Activated CD4-positive, alpha-beta T cell treated with anti-CD3 and anti-CD28 coated beads, Interleukin-2, amount 10 ng/mL, durations not matched to agents 7 days and 5 days (primary cell): ENCODE measurements around the gene ZBTB7A. TPM values are rescaled to one million over a fixed set of nuclear protein-coding genes. Genes with fewer than 3 reads are reported as not detected.
"Not testable (repeated sequence)": the region's sequence is repeated elsewhere in the genome, so short reads cannot be mapped to it uniquely, and the experiment has no call there.

ENCODE experiments used
- CTCF ChIA-PET: fragments of 350-600 bp; sonication (Branson Sonifier 250); formaldehyde crosslinking; loops from one replicate; lab custom pipeline; 2021; ENCODE audit warnings: antibody characterized with exemption; lab: Charles Lee
- POLR2A ChIA-PET: fragments of 350-600 bp; sonication (Branson Sonifier 250); formaldehyde crosslinking; loops from one replicate; lab custom pipeline; 2021; ENCODE audit warnings: antibody characterized with exemption; lab: Charles Lee
- DNase-seq: peaks from one replicate; pipeline ENCODE4 v3.0.0-alpha.2; 2020
- H3K27ac Mint-ChIP-seq: one replicate; pipeline ENCODE4 v1.8.0; 2021; ENCODE audit warnings: mild to moderate bottlenecking, moderate library complexity, mixed read lengths
- H3K27me3 Mint-ChIP-seq: one replicate; pipeline ENCODE4 v1.8.0; 2021; ENCODE audit warnings: mixed read lengths
- H3K36me3 Mint-ChIP-seq: one replicate; pipeline ENCODE4 v1.8.0; 2021; ENCODE audit warnings: low read depth, mixed read lengths
- H3K4me1 Mint-ChIP-seq: one replicate; pipeline ENCODE4 v1.8.0; 2021; ENCODE audit warnings: mixed read lengths
- H3K4me3 Mint-ChIP-seq: one replicate; pipeline ENCODE4 v1.8.0; 2021; ENCODE audit warnings: mild to moderate bottlenecking, moderate library complexity, mixed read lengths
- H3K9me3 Mint-ChIP-seq: one replicate; pipeline ENCODE4 v1.8.0; 2021; ENCODE audit warnings: mixed read lengths
- total RNA-seq, 2 experiments: library from RNA; stranded (reverse); gene quantifications; one replicate each; pipeline ENCODE4 v1.2.3, GENCODE V29; 2021

Gene ZBTB7A
- total RNA-seq, 2 experiments from 2014 or later: 39.4 to 47.5 TPM

- Mint-ChIP-seq H3K27ac (no peak overlapping the region), H3K4me1 (peaks cover 25% of the 10 kb centered on the region), H3K27me3 (no peaks in the 10 kb centered on the region), H3K9me3 (no peaks in the 10 kb centered on the region), H3K4me3 (peak overlapping the region; percentile 77), H3K36me3 (no peaks in the 10 kb centered on the region)
- CTCF ChIA-PET: interaction anchor here (1.1 kb wide), 1 partner anchor 130 kb away, joined by 3 read pairs; no protein-coding TSS in a partner anchor
- no peak for DNase-seq
- POLR2A ChIA-PET: no interaction called here
These were observed 56.5 kb downstream of the ZBTB7A start for GRCh38 chr19:4009990-4010807.

GRCh38 chr19:4007836-4008539 is 58.7 kb downstream of the ZBTB7A start:
- no peaks in the 10 kb centered on the region for H3K36me3 Mint-ChIP-seq
- no peaks in the 10 kb centered on the region for H3K27me3 Mint-ChIP-seq
- peak overlapping the region; percentile 60 for H3K27ac Mint-ChIP-seq
- CTCF ChIA-PET: interaction anchor here (0.7 to 1.2 kb wide), 3 partner anchors 20 to 1966 kb away, joined by 3 to 7 read pairs (median 6); no protein-coding TSS in a partner anchor
- peak; percentile 33 for DNase-seq
- H3K4me1 Mint-ChIP-seq: peaks cover 16% of the 10 kb centered on the region
- POLR2A ChIA-PET: no interaction called here
- H3K9me3 Mint-ChIP-seq: no peaks in the 10 kb centered on the region
- H3K4me3 Mint-ChIP-seq: peak overlapping the region; percentile 81

GRCh38 chr19:4007021-4007835 is 59.5 kb downstream of the ZBTB7A start, which contains the start of gene PIAS4:
PIAS4 (plus strand) TSS chr19:4007736; CDS start chr19:4007761, 25 bp downstream.
- POLR2A ChIA-PET: interaction anchor here (0.6 to 0.9 kb wide), 2 partner anchors 17 to 93 kb away, joined by 3 read pairs; no protein-coding TSS in a partner anchor
- H3K27ac Mint-ChIP-seq: peak within 1 kb of the TSS; percentile 86

GRCh38 chr19:4005436-4005835 is 61.3 kb downstream of the ZBTB7A start:
- peak overlapping the region; percentile 43 for H3K4me3 Mint-ChIP-seq

More at GRCh38 chr19:4007021-4007835, 59.5 kb downstream of the ZBTB7A start, which contains the start of gene PIAS4:
- Mint-ChIP-seq H3K36me3 (no peaks in the 10 kb centered on the region), H3K9me3 (no peaks in the 10 kb centered on the region), H3K27me3 (no peaks in the 10 kb centered on the region), H3K4me3 (peak within 1 kb of the TSS; percentile 81), H3K4me1 (peaks cover 16% of the 10 kb centered on the region)
- CTCF ChIA-PET: interaction anchor here (0.6 to 1.7 kb wide), 7 partner anchors 17 to 1966 kb away, joined by 3 to 7 read pairs (median 5); no protein-coding TSS in a partner anchor
- peak; percentile 93 for DNase-seq

GRCh38 chr19:4000798-4001197 is 65.9 kb downstream of the ZBTB7A start:
- ChIA-PET CTCF (interaction anchor here (1.2 to 1.9 kb wide), 2 partner anchors 11 to 13 kb away, joined by 4 to 6 read pairs; no protein-coding TSS in a partner anchor), POLR2A (interaction anchor here (1.2 kb wide), 1 partner anchor 104 kb away, joined by 9 read pairs; no protein-coding TSS in a partner anchor)
- H3K27me3 Mint-ChIP-seq, H3K4me3 Mint-ChIP-seq, H3K27ac Mint-ChIP-seq, H3K4me1 Mint-ChIP-seq, DNase-seq, H3K9me3 Mint-ChIP-seq, H3K36me3 Mint-ChIP-seq: not testable (repeated sequence)

More at GRCh38 chr19:4005436-4005835, 61.3 kb downstream of the ZBTB7A start:
- H3K36me3 Mint-ChIP-seq, H3K27me3 Mint-ChIP-seq, H3K9me3 Mint-ChIP-seq, H3K27ac Mint-ChIP-seq, DNase-seq, POLR2A ChIA-PET: not testable (repeated sequence)
- H3K4me1 Mint-ChIP-seq: peaks cover 16% of the 10 kb centered on the region
- CTCF ChIA-PET: interaction anchor here (0.8 to 1.7 kb wide), 3 partner anchors 15 to 18 kb away, joined by 3 to 5 read pairs (median 3); no protein-coding TSS in a partner anchor

GRCh38 chr19:3998667-3999412 is 67.9 kb downstream of the ZBTB7A start:
- POLR2A ChIA-PET, H3K9me3 Mint-ChIP-seq: not testable (repeated sequence)

GRCh38 chr19:3995607-3996006 is 71.1 kb downstream of the ZBTB7A start:
- peaks cover 11% of the 10 kb centered on the region for H3K4me1 Mint-ChIP-seq
- H3K9me3 Mint-ChIP-seq: no peaks in the 10 kb centered on the region
- ChIA-PET CTCF (interaction anchor here (1.6 to 2.5 kb wide), 3 partner anchors 8 to 144 kb away, joined by 3 to 15 read pairs (median 7); no protein-coding TSS in a partner anchor), POLR2A (no interaction called here)
- H3K36me3 Mint-ChIP-seq: no peaks in the 10 kb centered on the region
- H3K4me3 Mint-ChIP-seq: no peak overlapping the region
- no peaks in the 10 kb centered on the region for H3K27me3 Mint-ChIP-seq
- no peak for DNase-seq
- no peak overlapping the region for H3K27ac Mint-ChIP-seq

More at GRCh38 chr19:3998667-3999412, 67.9 kb downstream of the ZBTB7A start:
- H3K27me3 Mint-ChIP-seq, H3K36me3 Mint-ChIP-seq, H3K27ac Mint-ChIP-seq, CTCF ChIA-PET, H3K4me3 Mint-ChIP-seq, DNase-seq, H3K4me1 Mint-ChIP-seq: not testable (repeated sequence)

Other genes with a start within 250 kb of the ZBTB7A start
- gene ZFR2, start 197.9 kb downstream of the ZBTB7A start, total RNA-seq: under 1 TPM in 1 of 2 experiments, not detected in 1; 0.37 TPM
- not detected for gene ATCAY, start 186.2 kb downstream of the ZBTB7A start, total RNA-seq
- not detected for gene NMRK2, start 133.8 kb downstream of the ZBTB7A start, total RNA-seq
- 10 to 100 TPM; 35.5 to 41.8 TPM for gene DAPK3, start 95.8 kb downstream of the ZBTB7A start, total RNA-seq
- gene EEF2, start 81.4 kb downstream of the ZBTB7A start, total RNA-seq: 1,000 to 10,000 TPM; 1,428 to 1,492 TPM
- gene PIAS4, start 59.2 kb downstream of the ZBTB7A start, total RNA-seq: 10 to 100 TPM; 33.3 to 40.4 TPM
- gene MAP2K2, start 57.2 kb upstream of the ZBTB7A start, total RNA-seq: 100 to 1,000 TPM; 175 to 202 TPM
- gene CREB3L3, start 86.7 kb upstream of the ZBTB7A start, total RNA-seq: under 1 TPM in 1 of 2 experiments, not detected in 1; 0.07 TPM
- gene SIRT6, start 115.7 kb upstream of the ZBTB7A start, total RNA-seq: 10 to 100 TPM; 31.3 to 35.2 TPM
- under 1 TPM; 0.60 to 0.72 TPM for gene ANKRD24, start 115.8 kb upstream of the ZBTB7A start, total RNA-seq
- 1 to 10 TPM in 1 of 2 experiments, under 1 TPM in 1; 0.27 to 1.2 TPM for gene EBI3, start 162.6 kb upstream of the ZBTB7A start, total RNA-seq
- gene YJU2, start 180.2 kb upstream of the ZBTB7A start, total RNA-seq: 10 to 100 TPM; 24.8 to 25.5 TPM
- gene SHD, start 212.4 kb upstream of the ZBTB7A start, total RNA-seq: not detected
- 10 to 100 TPM; 45.4 to 48.7 TPM for gene TMIGD2, start 235.5 kb upstream of the ZBTB7A start, total RNA-seq
- 10 to 100 TPM; 12.7 to 17.2 TPM for gene FSD1, start 237.7 kb upstream of the ZBTB7A start, total RNA-seq